ENCODE results near the gene CPVL.
A peak's percentile ranks its signal among the peaks of the same experiment; 100 is the strongest.

The CPVL gene

GRCh38 chr7:28984631-28985030, 161.7 kb downstream of the CPVL start:
- no peak overlapping the region for H3K4me3 ChIP-seq (ENCODE audit: low read length)
- DNase-seq (ENCODE audit: low read depth), result peak; percentile 93
- no peak for TF ChIP-seq CTCF (conservative IDR thresholded peaks at IDR 0.05; ENCODE audit: low read length)

- H3K4me3 ChIP-seq (ENCODE audit: low read length), result no peak overlapping the region
- DNase-seq (ENCODE audit: low read depth), result no peak
- TF ChIP-seq CTCF (conservative IDR thresholded peaks at IDR 0.05; ENCODE audit: low read length), result no peak
These were observed 162.1 kb downstream of the CPVL start for GRCh38 chr7:28984217-28984616.

GRCh38 chr7:28983396-28984190, 162.7 kb downstream of the CPVL start:
- no peak for TF ChIP-seq CTCF (conservative IDR thresholded peaks at IDR 0.05; ENCODE audit: low read length)
- no peak overlapping the region for H3K4me3 ChIP-seq (ENCODE audit: low read length)
- no peak for DNase-seq (ENCODE audit: low read depth)

- TF ChIP-seq CTCF (conservative IDR thresholded peaks at IDR 0.05; ENCODE audit: low read length), result no peak
- no peak for DNase-seq (ENCODE audit: low read depth)
- H3K4me3 ChIP-seq (ENCODE audit: low read length), result no peak overlapping the region
These were observed 165.2 kb downstream of the CPVL start for GRCh38 chr7:28981161-28981465.

GRCh38 chr7:28980451-28981160, 165.7 kb downstream of the CPVL start:
- no peak for TF ChIP-seq CTCF (conservative IDR thresholded peaks at IDR 0.05; ENCODE audit: low read length)
- no peak overlapping the region for H3K4me3 ChIP-seq (ENCODE audit: low read length)
- no peak for DNase-seq (ENCODE audit: low read depth)

GRCh38 chr7:28979776-28980175, 166.6 kb downstream of the CPVL start:
- no peak for DNase-seq (ENCODE audit: low read depth)
- H3K4me3 ChIP-seq (ENCODE audit: low read length), result no peak overlapping the region
- no peak for TF ChIP-seq CTCF (conservative IDR thresholded peaks at IDR 0.05; ENCODE audit: low read length)

GRCh38 chr7:28977881-28978280, 168.5 kb downstream of the CPVL start:
- no peak overlapping the region for H3K4me3 ChIP-seq (ENCODE audit: low read length)
- TF ChIP-seq CTCF (conservative IDR thresholded peaks at IDR 0.05; ENCODE audit: low read length), result no peak
- DNase-seq (ENCODE audit: low read depth), result no peak
